HepG2 (cell line): ENCODE data around the gene ANKRD60. TPM values are rescaled to one million over a fixed set of nuclear protein-coding genes. Genes with fewer than 3 reads are reported as not detected.

Source experiments
- ATAC-seq: fragments of 200-7000 bp; cut with Tn5 transposase; 3 replicates; pipeline ENCODE4 v1.9.1; 2020; ENCODE audit warnings: mild to moderate bottlenecking, moderate library complexity
- Bru-seq: library from RNA; stranded (reverse); fragments of 400-500 nt; gene quantifications from one replicate; lab custom pipeline; 2021; lab: Mats Ljungman, UMichigan
- BruChase-seq, 2 experiments: library from RNA; stranded (reverse); fragments of 400-500 nt; gene quantifications; one replicate each; lab custom pipeline; 2021; lab: Mats Ljungman, UMichigan
- BruUV-seq: library from RNA; stranded (reverse); fragments of 400-500 nt; replicated peaks from 2 replicates; lab custom pipeline; 2021; lab: Mats Ljungman, UMichigan
- CTCF ChIA-PET: fragments of 300-600 bp; formaldehyde crosslinking; extraction: SDS; loops from one replicate; lab custom pipeline; 2021; ENCODE audit warnings: low total read pairs, inconsistent platforms, low intra/inter-chr PET ratio; lab: Yijun Ruan, JAX
- POLR2A ChIA-PET: fragments of 350-600 bp; sonication (Branson Sonifier 250); formaldehyde crosslinking; loops from one replicate; lab custom pipeline; 2020; ENCODE audit warnings: antibody characterized with exemption, inconsistent platforms; lab: Yijun Ruan, JAX
- DNase-seq: peaks from one replicate; pipeline ENCODE4 v3.0.0-alpha.2; 2015; ENCODE audit warnings: low spot score
- FAIRE-seq: peaks from 3 replicates; lab custom pipeline; 2011; peaks lifted over from hg19 to GRCh38; lab: Jason Lieb, UNC
- H2AFZ ChIP-seq: one replicate; pipeline ENCODE4 v1.6.1; 2011; ENCODE audit warnings: low read length, inconsistent platforms
- H3K27ac ChIP-seq: fragments of 300-600 bp; 3 replicates; pipeline ENCODE4 v1.8.0; 2011; ENCODE audit warnings: mixed run types, mild to moderate bottlenecking, mixed read lengths, low read length, inconsistent platforms; ENCODE audit not compliant: insufficient read depth; ENCODE audit errors: extremely low read length
- H3K27me3 ChIP-seq, 2 experiments: fragments of 200-600 bp in 1 of 2; 2 replicates in 1 of 2; 3 replicates in 1 of 2; pipeline versions ENCODE4 v1.6.0 to v1.8.0; 2011; ENCODE audit warnings: low read length in 2 of 2, mild to moderate bottlenecking in 2 of 2, moderate library complexity in 2 of 2, inconsistent platforms in 1 of 2; ENCODE audit not compliant: insufficient read depth in 2 of 2, control insufficient read depth in 1 of 2
- H3K36me3 ChIP-seq, 2 experiments: fragments of 200-600 bp in 1 of 2; replicated peaks in 1 of 2; 2 replicates in 1 of 2; 3 replicates in 1 of 2; pipeline versions ENCODE4 v1.5.1 to v1.8.0; 2011; ENCODE audit warnings: low read length in 2 of 2, inconsistent platforms in 1 of 2; ENCODE audit not compliant: insufficient read depth in 2 of 2, control insufficient read depth in 1 of 2
- H3K4me1 ChIP-seq: 2 replicates; pipeline ENCODE4 v1.5.1; 2012; ENCODE audit warnings: low read length, inconsistent platforms; ENCODE audit not compliant: insufficient read depth
- H3K4me2 ChIP-seq: 2 replicates; pipeline ENCODE4 v1.6.0; 2011; ENCODE audit warnings: low read depth, low read length, inconsistent platforms
- H3K4me3 ChIP-seq, 3 experiments: fragments of 200-600 bp in 1 of 3; sonication (generic), shearing (Covaris generic) in 1 of 3; replicated peaks in 1 of 3; 2 replicates each; pipeline ENCODE4 v1.5.1; 2011 to 2016; ENCODE audit warnings: low read length in 3 of 3, inconsistent platforms in 2 of 3, low read depth in 2 of 3, mild to moderate bottlenecking in 2 of 3, control low read depth in 1 of 3, mixed read lengths in 1 of 3; ENCODE audit not compliant: insufficient read depth in 1 of 3
- H3K79me2 ChIP-seq: one replicate; pipeline ENCODE4 v1.6.1; 2011; ENCODE audit warnings: low read length, inconsistent platforms; ENCODE audit not compliant: insufficient read depth
- H3K9ac ChIP-seq: 2 replicates; pipeline ENCODE4 v1.6.0; 2011; ENCODE audit warnings: mild to moderate bottlenecking, low read depth, low read length, inconsistent platforms; ENCODE audit not compliant: insufficient read depth
- H3K9me3 ChIP-seq: 2 replicates; pipeline ENCODE4 v1.5.1; 2012; ENCODE audit warnings: mild to moderate bottlenecking, low read length
- H4K20me1 ChIP-seq: 2 replicates; pipeline ENCODE4 v1.6.0; 2011; ENCODE audit warnings: inconsistent platforms, mild to moderate bottlenecking, low read length, moderate library complexity; ENCODE audit not compliant: insufficient read depth
- NRL ChIP-seq: sonication (generic); formaldehyde crosslinking; IDR thresholded peaks from 2 replicates; pipeline ENCODE4 v1.5.0; 2020; ENCODE audit warnings: missing genetic modification reagents, mild to moderate bottlenecking, moderate library complexity, borderline replicate concordance
- POLR2A ChIP-seq, 2 experiments: IDR thresholded peaks; 2 replicates each; pipeline ENCODE4 v1.6.1; 2011; ENCODE audit warnings: low read depth in 2 of 2, low read length in 2 of 2, mild to moderate bottlenecking in 1 of 2, moderate library complexity in 1 of 2; ENCODE audit not compliant: insufficient read depth in 1 of 2
- RNF2 ChIP-seq: fragments of 450-650 bp; conservative IDR thresholded peaks from 2 replicates; pipeline ENCODE4 v1.6.1; 2016; ENCODE audit warnings: low read depth
- SETDB1 ChIP-seq: sonication (generic); formaldehyde crosslinking; IDR thresholded peaks from 2 replicates; pipeline ENCODE4 v1.5.1; 2020; ENCODE audit warnings: missing genetic modification reagents, mild to moderate bottlenecking, borderline replicate concordance
- SMAD3 ChIP-seq: sonication (generic); formaldehyde crosslinking; IDR thresholded peaks from 2 replicates; pipeline ENCODE4 v1.4.0; 2020; ENCODE audit warnings: missing genetic modification reagents
- ZBTB33 ChIP-seq: sonication (generic); formaldehyde crosslinking; IDR thresholded peaks from 2 replicates; pipeline ENCODE4 v1.4.0; 2020; ENCODE audit warnings: missing genetic modification reagents
- ZNF12 ChIP-seq: sonication (generic); formaldehyde crosslinking; IDR thresholded peaks from 2 replicates; pipeline ENCODE4 v1.5.0; 2020; ENCODE audit warnings: missing genetic modification reagents
- ZNF318 ChIP-seq: sonication (generic); formaldehyde crosslinking; IDR thresholded peaks from 2 replicates; pipeline ENCODE4 v1.4.0; 2020; ENCODE audit warnings: mild to moderate bottlenecking, missing genetic modification reagents
- WGBS: methylation state at CpG from one replicate; pipeline ENCODE4 v1.1.6; 2017; ENCODE audit warnings: low lambda C conversion rate; 5-methylcytosine and 5-hydroxymethylcytosine counted together
- in situ Hi-C: cut with HindIII; loops from 2 replicates; pipeline ENCODE4 v1.10.0; 2017; ENCODE audit warnings: low pct_unique_long_range_greater_than_20kb; ENCODE audit not compliant: extremely low pct_ligation_motif_present
- intact Hi-C: fragments of 100-400 bp; cut with micrococcal nuclease; formaldehyde crosslinking; loops from one replicate; pipeline ENCODE4 v1.10.0; 2022; ENCODE audit not compliant: unreplicated experiment
- long read RNA-seq, 2 experiments: library from RNA in 1 of 2; library from polyadenylated mRNA in 1 of 2; stranded (forward) in 1 of 2; unstranded in 1 of 2; transcript quantifications; one replicate each; pipeline ENCODE4 v2.0.0, GENCODE V29; 2019 to 2022
- polyA minus RNA-seq, 3 experiments: library from RNA; depleted of rRNA, polyadenylated mRNA; stranded (reverse); fragments of >200 nt; gene quantifications; 2 replicates each; pipeline ENCODE4 v1.2.3, GENCODE V29; 2011; ENCODE audit warnings: low replicate concordance in 1 of 3
- polyA plus RNA-seq, 8 experiments: library from polyadenylated mRNA; depleted of rRNA in 3 of 8; stranded (reverse) in 7 of 8; unstranded in 1 of 8; fragments of >200 nt; fragmentation: Illumina TruSeq in 4 of 8; extraction: Trizol in 4 of 8; gene quantifications; 2 replicates each; pipeline versions ENCODE4 v1.2.1 to v1.2.3, GENCODE V29; 2011 to 2016; ENCODE audit warnings: low read depth in 4 of 8, missing spikeins in 1 of 8, mixed read lengths in 1 of 8; ENCODE audit not compliant: insufficient read depth in 1 of 8
- total RNA-seq, 5 experiments: library from RNA; depleted of rRNA; stranded (reverse); fragments of >200 nt; fragmentation: Illumina TruSeq; extraction: Trizol; gene quantifications; 2 replicates each; pipeline ENCODE4 v1.2.3, GENCODE V29; 2016; ENCODE audit warnings: low read depth in 1 of 5

ANKRD60 gene, protein sequence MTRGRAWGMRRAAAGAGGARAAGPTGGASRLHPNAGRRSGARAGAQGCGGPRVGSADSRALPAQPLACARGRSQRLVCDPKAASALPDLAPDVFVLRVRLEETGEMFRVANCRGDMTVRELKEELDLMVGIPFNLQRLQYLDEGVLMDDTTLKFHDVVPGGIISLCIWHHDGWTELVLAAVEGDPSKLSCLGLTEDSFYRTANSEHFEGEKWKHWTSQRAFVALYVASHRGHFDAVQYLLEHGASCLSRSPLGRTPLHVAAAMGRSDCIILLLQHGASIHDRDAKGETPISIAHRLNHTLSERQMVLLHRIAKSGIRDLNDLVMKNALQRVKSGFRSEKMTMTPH
- total RNA-seq (2016; rRNA removed; fragmentation: Illumina TruSeq; extraction: Trizol), result not detected in 2 replicates
- not detected in 2 replicates for total RNA-seq (2016; cell fraction: cytosol; rRNA removed; fragmentation: Illumina TruSeq; extraction: Trizol; ENCODE audit: low read depth)
- total RNA-seq (2016; cell fraction: insoluble cytoplasmic fraction; rRNA removed; fragmentation: Illumina TruSeq; extraction: Trizol), result not detected in 2 replicates
- total RNA-seq (2016; cell fraction: membrane; rRNA removed; fragmentation: Illumina TruSeq; extraction: Trizol), result not detected in 2 replicates
- total RNA-seq (2016; cell fraction: nucleus; rRNA removed; fragmentation: Illumina TruSeq; extraction: Trizol), result not detected in 2 replicates
- polyA plus RNA-seq (2011; rRNA removed), result not detected in 2 replicates
- polyA plus RNA-seq (2011; cell fraction: cytosol; rRNA removed), result not detected in 2 replicates
- not detected in 2 replicates for polyA plus RNA-seq (2011; cell fraction: nucleus; rRNA removed)
- not detected in 2 replicates for polyA plus RNA-seq (2012)
- polyA plus RNA-seq (2016; cell fraction: cytosol; fragmentation: Illumina TruSeq; extraction: Trizol; ENCODE audit: low read depth), result not detected in 2 replicates
- not detected in 2 replicates for polyA plus RNA-seq (2016; cell fraction: insoluble cytoplasmic fraction; fragmentation: Illumina TruSeq; extraction: Trizol; ENCODE audit: low read depth)
- not detected in 2 replicates for polyA plus RNA-seq (2016; cell fraction: membrane; fragmentation: Illumina TruSeq; extraction: Trizol; ENCODE audit: low read depth)
- polyA plus RNA-seq (2016; cell fraction: nucleus; fragmentation: Illumina TruSeq; extraction: Trizol; ENCODE audit: insufficient read depth, low read depth), result not detected in 2 replicates
- polyA minus RNA-seq (2011; rRNA and poly(A)+ RNA removed; ENCODE audit: low replicate concordance), result not detected in 2 replicates
- not detected in 2 replicates for polyA minus RNA-seq (2011; cell fraction: cytosol; rRNA and poly(A)+ RNA removed)
- not detected in 2 replicates for polyA minus RNA-seq (2011; cell fraction: nucleus; rRNA and poly(A)+ RNA removed)
- not detected for Bru-seq, nascent RNA
- BruChase-seq, experiment 1, labeled RNA remaining after a 6-hour chase, result not detected
- not detected for BruChase-seq, experiment 2, labeled RNA remaining after a 2-hour chase
- long read RNA-seq, experiment 1, result 0 reads
- long read RNA-seq, experiment 2, result 0 reads

GRCh38 chr20:58228484-58229197, at the start of gene ANKRD60:
Gene ANKRD60 (minus strand): TSS chr20:58228653. CDS start chr20:58228653, 0 bp downstream.
- ChIA-PET POLR2A (no interaction called here), CTCF (no interaction called here)
- Histone ChIP-seq H3K4me1 (no peaks in the 10 kb centered on the region), H3K4me2 (no peak within 1 kb of the TSS), H3K27me3 (peaks cover 1 to 46% of the 10 kb centered on the region in 2 experiments; a peak in 3 of 5 replicates), H3K4me3 (no peak within 1 kb of the TSS), H4K20me1 (no peaks in the 10 kb centered on the region), H3K36me3 (no peaks in the 10 kb centered on the region), H2AFZ (no peak within 1 kb of the TSS), H3K9me3 (no peaks in the 10 kb centered on the region), H3K9ac (no peak within 1 kb of the TSS), H3K79me2 (no peaks in the 10 kb centered on the region), H3K27ac (no peak within 1 kb of the TSS)
- DNase-seq (no peak), ATAC-seq (no peak), FAIRE-seq (no peak)
- intact Hi-C loops (no loop called here), in situ Hi-C loops (no loop called here)
- no TSS peak for BruUV-seq
- WGBS, result 81% methylated on average over 68 of the region's 74 CpGs
- TF ChIP-seq POLR2A (IDR thresholded peaks at IDR 0.05; ENCODE audit: insufficient read depth in 1 of 2, low read depth in 2 of 2, low read length in 2 of 2), result no peak
- TF ChIP-seq ZBTB33, result no peak
- no peak for TF ChIP-seq SETDB1
- no peak for TF ChIP-seq ZNF12 (CRISPR knock-in tag)
- no peak for TF ChIP-seq RNF2
- no peak for TF ChIP-seq ZNF318 (CRISPR knock-in tag)
- no peak for TF ChIP-seq SMAD3 (CRISPR knock-in tag)
- TF ChIP-seq NRL (CRISPR knock-in tag), result no peak
